ENCODE data around the gene SH2B2.
"Not testable (repeated sequence)": the region's sequence is repeated elsewhere in the genome, so short reads cannot be mapped to it uniquely, and the experiment has no call there.

The SH2B2 gene

GRCh38 chr7:102327183-102327582 is 40.5 kb downstream of the SH2B2 start:
- not testable (repeated sequence) for H3K4me3 ChIP-seq (ENCODE audit: low read depth, low read length)

GRCh38 chr7:102328863-102329262 is 42.2 kb downstream of the SH2B2 start:
- not testable (repeated sequence) for H3K4me3 ChIP-seq (ENCODE audit: low read depth, low read length)

GRCh38 chr7:102329366-102329765 is 42.7 kb downstream of the SH2B2 start:
- H3K4me3 ChIP-seq (ENCODE audit: low read depth, low read length): not testable (repeated sequence)

- not testable (repeated sequence) for H3K4me3 ChIP-seq (ENCODE audit: low read depth, low read length)
Observed at GRCh38 chr7:102330666-102331460, 44.2 kb downstream of the SH2B2 start.

- not testable (repeated sequence) for H3K4me3 ChIP-seq (ENCODE audit: low read depth, low read length)
Observed at GRCh38 chr7:102335574-102335973, 48.9 kb downstream of the SH2B2 start.

GRCh38 chr7:102337002-102337401 is 50.3 kb downstream of the SH2B2 start:
- not testable (repeated sequence) for H3K4me3 ChIP-seq (ENCODE audit: low read depth, low read length)

GRCh38 chr7:102337420-102337819 is 50.8 kb downstream of the SH2B2 start:
- H3K4me3 ChIP-seq (ENCODE audit: low read depth, low read length): not testable (repeated sequence)

GRCh38 chr7:102340599-102341368 is 54.1 kb downstream of the SH2B2 start:
- H3K4me3 ChIP-seq (ENCODE audit: low read depth, low read length): not testable (repeated sequence)

GRCh38 chr7:102346983-102347382 is 60.3 kb downstream of the SH2B2 start:
- H3K4me3 ChIP-seq (ENCODE audit: low read depth, low read length): not testable (repeated sequence)

GRCh38 chr7:102356344-102356743 is 69.7 kb downstream of the SH2B2 start, which contains the start of gene SPDYE6:
Gene SPDYE6 (minus strand): TSS chr7:102356444. CDS start chr7:102356023, 421 bp downstream.
- not testable (repeated sequence) for H3K4me3 ChIP-seq (ENCODE audit: low read depth, low read length)

- H3K4me3 ChIP-seq (ENCODE audit: low read depth, low read length): peak overlapping the region; percentile 51
Observed at GRCh38 chr7:102363549-102364393, 77.1 kb downstream of the SH2B2 start.

GRCh38 chr7:102364394-102364886 is 77.8 kb downstream of the SH2B2 start:
- peak overlapping the region; percentile 51 for H3K4me3 ChIP-seq (ENCODE audit: low read depth, low read length)

- not testable (repeated sequence) for H3K4me3 ChIP-seq (ENCODE audit: low read depth, low read length)
Observed at GRCh38 chr7:102365390-102365789, 78.7 kb downstream of the SH2B2 start.

GRCh38 chr7:102370038-102370437 is 83.4 kb downstream of the SH2B2 start:
- not testable (repeated sequence) for H3K4me3 ChIP-seq (ENCODE audit: low read depth, low read length)

All from iPS-11a (cell line).